HEK293T (cell line): Measurements from ENCODE around the gene SLC45A3.

Source experiments
- CTCF ChIA-PET: fragments of 350-600 bp; formaldehyde crosslinking; extraction: SDS; loops from one replicate; lab custom pipeline; 2021; ENCODE audit warnings: antibody characterized with exemption, inconsistent platforms; lab: Yijun Ruan, JAX
- POLR2A ChIA-PET: fragments of 350-600 bp; formaldehyde crosslinking; extraction: SDS; loops from one replicate; lab custom pipeline; 2020; ENCODE audit warnings: antibody characterized with exemption, inconsistent platforms; lab: Yijun Ruan, JAX
- DNase-seq: peaks from one replicate; pipeline ENCODE4 v3.0.0; 2012; ENCODE audit warnings: mixed read lengths; ENCODE audit errors: extremely low spot score
- ARNT ChIP-seq: fragments of 450-650 bp; IDR thresholded peaks from 2 replicates; pipeline ENCODE4 v1.6.1; 2017; ENCODE audit warnings: mild to moderate bottlenecking
- BHLHE40 ChIP-seq: fragments of 450-650 bp; IDR thresholded peaks from 2 replicates; pipeline ENCODE4 v1.6.1; 2016; ENCODE audit warnings: mild to moderate bottlenecking, moderate library complexity, borderline replicate concordance
- CTBP1 ChIP-seq: fragments of 450-650 bp; IDR thresholded peaks from 2 replicates; pipeline ENCODE4 v1.6.1; 2016; ENCODE audit warnings: borderline replicate concordance
- ELF4 ChIP-seq: fragments of 450-650 bp; IDR thresholded peaks from 2 replicates; pipeline ENCODE4 v1.6.1; 2017; ENCODE audit warnings: antibody characterized with exemption
- FOXA1 ChIP-seq: fragments of 450-650 bp; IDR thresholded peaks from 2 replicates; pipeline ENCODE4 v1.6.1; 2016; ENCODE audit warnings: mild to moderate bottlenecking
- FOXK2 ChIP-seq: fragments of 450-650 bp; IDR thresholded peaks from 2 replicates; pipeline ENCODE4 v1.6.1; 2016; ENCODE audit warnings: mild to moderate bottlenecking
- FOXM1 ChIP-seq: fragments of 450-650 bp; IDR thresholded peaks from 2 replicates; pipeline ENCODE4 v1.6.1; 2017; ENCODE audit warnings: mild to moderate bottlenecking, borderline replicate concordance
- HDGF ChIP-seq: fragments of 450-650 bp; IDR thresholded peaks from 2 replicates; pipeline ENCODE4 v1.6.1; 2017; ENCODE audit warnings: antibody characterized with exemption, borderline replicate concordance
- L3MBTL2 ChIP-seq: fragments of 450-650 bp; conservative IDR thresholded peaks from 2 replicates; pipeline ENCODE4 v1.6.1; 2016; ENCODE audit warnings: mild to moderate bottlenecking
- LEF1 ChIP-seq: fragments of 450-650 bp; IDR thresholded peaks from 2 replicates; pipeline ENCODE4 v1.6.1; 2017; ENCODE audit warnings: mild to moderate bottlenecking, borderline replicate concordance
- NFRKB ChIP-seq: fragments of 450-650 bp; IDR thresholded peaks from 2 replicates; pipeline ENCODE4 v1.6.1; 2016; ENCODE audit warnings: mild to moderate bottlenecking, moderate library complexity
- PKNOX1 ChIP-seq: fragments of 450-650 bp; IDR thresholded peaks from 2 replicates; pipeline ENCODE4 v1.6.1; 2016
- SP1 ChIP-seq: fragments of 450-650 bp; IDR thresholded peaks from 2 replicates; pipeline ENCODE4 v1.6.1; 2017
- SUZ12 ChIP-seq: fragments of 450-650 bp; IDR thresholded peaks from 2 replicates; pipeline ENCODE4 v1.6.1; 2016; ENCODE audit warnings: mild to moderate bottlenecking
- TARDBP ChIP-seq: fragments of 450-650 bp; IDR thresholded peaks from 2 replicates; pipeline ENCODE4 v1.6.1; 2016
- ZNF384 ChIP-seq: fragments of 450-650 bp; IDR thresholded peaks from 2 replicates; pipeline ENCODE4 v1.6.1; 2016

SLC45A3 gene

GRCh38 chr1:205716371-205717132 lies 36.2 kb upstream of the SLC45A3 start:
- no peak for TF ChIP-seq HDGF
- no peak for TF ChIP-seq ZNF384
- TF ChIP-seq FOXM1: no peak
- TF ChIP-seq FOXK2: no peak
- TF ChIP-seq NFRKB: no peak
- TF ChIP-seq ELF4: no peak
- no peak for TF ChIP-seq BHLHE40
- TF ChIP-seq ARNT: no peak
- TF ChIP-seq LEF1: no peak
- no peak for TF ChIP-seq PKNOX1
- no peak for TF ChIP-seq SUZ12
- no peak for TF ChIP-seq L3MBTL2
- no peak for TF ChIP-seq FOXA1
- no peak for TF ChIP-seq TARDBP
- TF ChIP-seq CTBP1: no peak
- ChIA-PET CTCF (no interaction called here), POLR2A (no interaction called here)
- DNase-seq: no peak

GRCh38 chr1:205715628-205716027 lies 35.3 kb upstream of the SLC45A3 start:
- ChIA-PET POLR2A (no interaction called here), CTCF (interaction anchor here (3.3 kb wide), 1 partner anchor 57 kb away, joined by 17 read pairs; no protein-coding TSS in a partner anchor)
- TF ChIP-seq FOXM1 (no peak), BHLHE40 (no peak), PKNOX1 (no peak), SUZ12 (no peak), ZNF384 (no peak), NFRKB (no peak), FOXA1 (no peak), L3MBTL2 (no peak), ELF4 (no peak), TARDBP (no peak), LEF1 (no peak), SP1 (no peak), ARNT (no peak), FOXK2 (no peak), HDGF (no peak), CTBP1 (no peak)
- no peak for DNase-seq

- ChIA-PET POLR2A (no interaction called here), CTCF (interaction anchor here (0.7 to 3.3 kb wide), 2 partner anchors 20 to 56 kb away, joined by 8 to 17 read pairs; no protein-coding TSS in a partner anchor)
- TF ChIP-seq ZNF384 (no peak), L3MBTL2 (no peak), SP1 (no peak), ARNT (no peak), LEF1 (no peak)
- DNase-seq: no peak
Measured at GRCh38 chr1:205714906-205715246, 34.6 kb upstream of the SLC45A3 start.

GRCh38 chr1:205714190-205714905 lies 34.0 kb upstream of the SLC45A3 start:
- POLR2A ChIA-PET: no interaction called here
- CTCF ChIA-PET: interaction anchor here (0.7 to 3.3 kb wide), 2 partner anchors 19 to 55 kb away, joined by 8 to 17 read pairs; no protein-coding TSS in a partner anchor
- no peak for DNase-seq
- TF ChIP-seq ELF4 (no peak), ZNF384 (no peak), NFRKB (no peak), FOXM1 (no peak), LEF1 (no peak), L3MBTL2 (no peak), BHLHE40 (no peak), TARDBP (no peak), ARNT (no peak), PKNOX1 (no peak), SP1 (no peak), SUZ12 (no peak), HDGF (no peak), FOXK2 (no peak), CTBP1 (no peak), FOXA1 (no peak)

GRCh38 chr1:205711105-205712048 lies 31.1 kb upstream of the SLC45A3 start:
- TF ChIP-seq TARDBP (no peak), NFRKB (no peak), PKNOX1 (no peak), FOXK2 (no peak), FOXA1 (no peak), SUZ12 (no peak), HDGF (no peak), CTBP1 (no peak), L3MBTL2 (no peak), ARNT (no peak), BHLHE40 (no peak; the same call in 1 of the 2 replicates), SP1 (no peak)
- peak; percentile 75 for DNase-seq
- ChIA-PET POLR2A (interaction anchor here (0.9 to 1.6 kb wide), 3 partner anchors 34 to 51 kb away, joined by 3 to 5 read pairs (median 4); no protein-coding TSS in a partner anchor), CTCF (interaction anchor here (0.6 to 5.9 kb wide), 21 partner anchors 9 to 266 kb away, joined by 3 to 82 read pairs (median 3); partner anchors contain the start of gene SLC45A3)
